HEK293 (cell line): ENCODE results near the gene FSIP1.

Experiments used
- CTCF ChIP-seq: fragments of 450-650 bp; formaldehyde crosslinking; IDR thresholded peaks from 2 replicates; pipeline ENCODE4 v1.5.1; 2016; ENCODE audit warnings: missing biosample characterization, missing genetic modification characterization
- ZBTB49 ChIP-seq: fragments of 450-650 bp; formaldehyde crosslinking; IDR thresholded peaks from 2 replicates; pipeline ENCODE4 v1.5.1; 2016; ENCODE audit warnings: missing biosample characterization, missing genetic modification characterization, low read depth
- ZNF548 ChIP-seq: fragments of 450-650 bp; formaldehyde crosslinking; IDR thresholded peaks from 2 replicates; pipeline ENCODE4 v1.5.1; 2016; ENCODE audit warnings: missing biosample characterization, missing genetic modification characterization

- TF ChIP-seq CTCF (no peak), ZNF548 (no peak), ZBTB49 (no peak)
Measured at GRCh38 chr15:39667382-39668127, 115.1 kb downstream of the FSIP1 start.
